Mononuclear cell (primary cell): ENCODE data around the gene SEC31B. TPM values are rescaled to one million over a fixed set of nuclear protein-coding genes. Genes with fewer than 3 reads are reported as not detected.

Experiments used
- H3K27me3 ChIP-seq: 2 replicates; pipeline ENCODE4 v1.6.0; 2011; ENCODE audit warnings: low read length, control low read depth; ENCODE audit not compliant: insufficient read depth
- H3K4me1 ChIP-seq: 2 replicates; pipeline ENCODE4 v1.5.1; 2011; ENCODE audit warnings: mild to moderate bottlenecking, low read length, control low read depth; ENCODE audit not compliant: insufficient read depth
- H3K4me3 ChIP-seq: 2 replicates; pipeline ENCODE4 v1.5.1; 2011; ENCODE audit warnings: mild to moderate bottlenecking, low read length, moderate library complexity
- H3K9me3 ChIP-seq: 2 replicates; pipeline ENCODE4 v1.5.1; 2011; ENCODE audit warnings: low read depth, mild to moderate bottlenecking, control low read depth, low read length
- total RNA-seq: library from RNA; depleted of rRNA; stranded (reverse); fragments of >200 nt; gene quantifications from one replicate; pipeline ENCODE4 v1.2.3, GENCODE V29; 2012

SEC31B gene
- total RNA-seq, 1 donor: 17.9 TPM

- peaks cover 11% of the 10 kb centered on the region for H3K4me1 ChIP-seq
- no peaks in the 10 kb centered on the region for H3K9me3 ChIP-seq
- H3K4me3 ChIP-seq: no peak overlapping the region
- H3K27me3 ChIP-seq: peaks cover 5% of the 10 kb centered on the region
These were observed 32.1 kb downstream of the SEC31B start for GRCh38 chr10:100487529-100487928.

GRCh38 chr10:100485801-100486495 lies 33.7 kb downstream of the SEC31B start:
- no peaks in the 10 kb centered on the region for H3K9me3 ChIP-seq
- peaks cover 23% of the 10 kb centered on the region for H3K4me1 ChIP-seq
- no peak overlapping the region for H3K4me3 ChIP-seq
- H3K27me3 ChIP-seq: peaks cover 13% of the 10 kb centered on the region

- H3K9me3 ChIP-seq: no peaks in the 10 kb centered on the region
- peaks cover 23% of the 10 kb centered on the region for H3K4me1 ChIP-seq
- H3K4me3 ChIP-seq: no peak overlapping the region
- peaks cover 19% of the 10 kb centered on the region for H3K27me3 ChIP-seq
These were observed 34.3 kb downstream of the SEC31B start for GRCh38 chr10:100485366-100485765.

- Histone ChIP-seq H3K27me3 (peaks cover 32% of the 10 kb centered on the region), H3K4me1 (peaks cover 23% of the 10 kb centered on the region), H3K4me3 (no peak overlapping the region), H3K9me3 (no peaks in the 10 kb centered on the region)
These were observed 35.6 kb downstream of the SEC31B start for GRCh38 chr10:100483876-100484666.

GRCh38 chr10:100482834-100483185 lies 36.9 kb downstream of the SEC31B start:
- peaks cover 23% of the 10 kb centered on the region for H3K4me1 ChIP-seq
- no peaks in the 10 kb centered on the region for H3K9me3 ChIP-seq
- H3K27me3 ChIP-seq: peaks cover 41% of the 10 kb centered on the region
- H3K4me3 ChIP-seq: no peak overlapping the region

DNA sequence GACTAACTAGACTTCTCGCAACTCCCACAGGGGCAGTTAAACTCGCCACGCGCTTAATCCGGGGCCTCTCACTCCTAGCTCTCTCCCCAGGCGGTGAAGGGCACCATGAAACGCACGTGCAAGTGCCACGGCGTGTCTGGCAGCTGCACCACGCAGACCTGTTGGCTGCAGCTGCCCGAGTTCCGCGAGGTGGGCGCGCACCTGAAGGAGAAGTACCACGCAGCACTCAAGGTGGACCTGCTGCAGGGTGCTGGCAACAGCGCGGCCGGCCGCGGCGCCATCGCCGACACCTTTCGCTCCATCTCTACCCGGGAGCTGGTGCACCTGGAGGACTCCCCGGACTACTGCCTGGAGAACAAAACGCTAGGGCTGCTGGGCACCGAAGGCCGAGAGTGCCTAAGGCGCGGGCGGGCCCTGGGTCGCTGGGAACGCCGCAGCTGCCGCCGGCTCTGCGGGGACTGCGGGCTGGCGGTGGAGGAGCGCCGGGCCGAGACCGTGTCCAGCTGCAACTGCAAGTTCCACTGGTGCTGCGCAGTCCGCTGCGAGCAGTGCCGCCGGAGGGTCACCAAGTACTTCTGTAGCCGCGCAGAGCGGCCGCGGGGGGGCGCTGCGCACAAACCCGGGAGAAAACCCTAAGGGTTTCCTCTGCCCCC lies 37.4 kb downstream of the SEC31B start:
- Histone ChIP-seq H3K27me3 (peaks cover 41% of the 10 kb centered on the region), H3K4me3 (peak overlapping the region; percentile 17), H3K9me3 (no peaks in the 10 kb centered on the region), H3K4me1 (peaks cover 23% of the 10 kb centered on the region)

DNA sequence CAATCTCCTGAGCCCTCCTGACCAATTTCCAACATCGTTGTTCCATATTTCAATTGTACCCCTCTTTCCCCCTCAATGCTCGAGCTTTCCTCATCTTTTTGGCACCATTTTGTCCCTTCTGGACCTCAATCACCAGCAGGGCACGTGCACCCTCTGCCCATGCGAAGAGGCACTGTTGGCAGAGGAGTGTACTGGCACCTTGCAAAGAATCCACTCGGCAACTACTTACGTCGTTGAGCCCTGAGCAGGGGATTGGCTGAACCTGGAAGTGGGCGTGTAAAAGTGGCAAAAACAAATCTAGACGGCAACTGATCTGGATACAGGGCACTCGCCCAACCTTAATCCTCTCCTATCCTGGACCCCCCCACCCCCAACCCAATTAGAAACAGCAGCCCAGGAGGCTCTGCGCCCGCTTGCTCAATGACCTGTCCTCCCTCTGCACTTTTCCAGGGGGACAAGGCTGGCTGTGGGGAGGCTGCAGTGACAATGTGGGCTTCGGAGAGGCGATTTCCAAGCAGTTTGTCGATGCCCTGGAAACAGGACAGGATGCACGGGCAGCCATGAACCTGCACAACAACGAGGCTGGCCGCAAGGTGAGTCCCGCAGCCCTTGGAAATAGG lies 38.1 kb downstream of the SEC31B start:
- Histone ChIP-seq H3K4me1 (peaks cover 23% of the 10 kb centered on the region), H3K4me3 (peak overlapping the region; percentile 17), H3K27me3 (peaks cover 41% of the 10 kb centered on the region), H3K9me3 (no peaks in the 10 kb centered on the region)

GRCh38 chr10:100480002-100480401 lies 39.7 kb downstream of the SEC31B start:
- Histone ChIP-seq H3K4me3 (no peak overlapping the region), H3K27me3 (peaks cover 41% of the 10 kb centered on the region), H3K4me1 (peaks cover 23% of the 10 kb centered on the region), H3K9me3 (no peaks in the 10 kb centered on the region)

- Histone ChIP-seq H3K4me3 (no peak overlapping the region), H3K9me3 (no peaks in the 10 kb centered on the region), H3K4me1 (peaks cover 23% of the 10 kb centered on the region), H3K27me3 (peaks cover 41% of the 10 kb centered on the region)
These were observed 40.6 kb downstream of the SEC31B start for GRCh38 chr10:100479037-100479436.

- Histone ChIP-seq H3K4me3 (no peak overlapping the region), H3K27me3 (peaks cover 40% of the 10 kb centered on the region), H3K9me3 (no peaks in the 10 kb centered on the region), H3K4me1 (peaks cover 17% of the 10 kb centered on the region)
These were observed 41.7 kb downstream of the SEC31B start for GRCh38 chr10:100477970-100478369.

- no peaks in the 10 kb centered on the region for H3K9me3 ChIP-seq
- H3K4me1 ChIP-seq: no peaks in the 10 kb centered on the region
- H3K4me3 ChIP-seq: no peak overlapping the region
- H3K27me3 ChIP-seq: no peaks in the 10 kb centered on the region
These were observed 49.3 kb downstream of the SEC31B start for GRCh38 chr10:100470367-100470766.

DNA sequence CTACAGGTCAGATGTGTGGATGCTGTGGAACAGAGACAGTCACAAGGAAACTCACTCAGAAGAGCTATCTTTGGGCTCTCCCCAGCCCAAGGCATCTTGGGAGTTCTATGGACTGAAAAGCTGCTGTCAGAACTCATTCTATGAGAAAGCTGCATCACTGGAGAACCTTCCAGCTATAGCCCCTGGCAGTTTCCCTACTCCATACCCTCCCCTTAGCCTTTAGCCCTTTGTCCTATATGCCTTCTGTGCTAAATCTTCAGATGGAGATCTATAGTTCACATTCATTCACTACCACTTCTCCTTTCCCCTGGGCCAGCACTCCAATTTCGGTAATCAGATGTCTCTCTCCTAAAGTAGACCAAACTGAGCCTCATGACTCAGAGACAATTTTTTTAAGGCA lies 49.9 kb downstream of the SEC31B start:
- no peaks in the 10 kb centered on the region for H3K4me1 ChIP-seq
- no peaks in the 10 kb centered on the region for H3K27me3 ChIP-seq
- H3K9me3 ChIP-seq: no peaks in the 10 kb centered on the region
- no peak overlapping the region for H3K4me3 ChIP-seq

- H3K4me1 ChIP-seq: no peaks in the 10 kb centered on the region
- H3K27me3 ChIP-seq: peaks cover 6% of the 10 kb centered on the region
- H3K9me3 ChIP-seq: no peaks in the 10 kb centered on the region
These were observed 50.7 kb downstream of the SEC31B start for GRCh38 chr10:100468978-100469377.

DNA sequence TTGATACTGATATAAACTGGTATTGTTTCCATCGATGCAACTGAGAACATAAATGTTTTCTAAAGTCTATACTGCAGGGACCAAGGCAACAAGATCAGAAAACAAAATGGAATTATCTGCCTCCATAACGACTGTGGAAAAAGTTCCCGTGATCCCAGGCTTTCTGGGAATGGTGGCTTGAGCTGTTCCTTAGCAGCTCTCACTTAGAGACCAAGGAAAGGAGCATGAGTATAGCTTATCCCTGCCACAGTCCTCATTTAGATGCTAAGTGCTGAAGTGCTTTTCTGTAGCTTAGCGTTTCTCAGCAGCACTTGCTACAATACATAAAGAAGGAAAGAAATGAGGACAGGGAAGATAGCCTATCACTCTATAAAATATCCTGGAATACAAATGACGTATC lies 51.3 kb downstream of the SEC31B start:
- Histone ChIP-seq H3K4me1 (no peaks in the 10 kb centered on the region), H3K4me3 (no peak overlapping the region), H3K9me3 (no peaks in the 10 kb centered on the region), H3K27me3 (peaks cover 10% of the 10 kb centered on the region)

More at GRCh38 chr10:100468978-100469377, 50.7 kb downstream of the SEC31B start:
- H3K4me3 ChIP-seq: no peak overlapping the region

DNA sequence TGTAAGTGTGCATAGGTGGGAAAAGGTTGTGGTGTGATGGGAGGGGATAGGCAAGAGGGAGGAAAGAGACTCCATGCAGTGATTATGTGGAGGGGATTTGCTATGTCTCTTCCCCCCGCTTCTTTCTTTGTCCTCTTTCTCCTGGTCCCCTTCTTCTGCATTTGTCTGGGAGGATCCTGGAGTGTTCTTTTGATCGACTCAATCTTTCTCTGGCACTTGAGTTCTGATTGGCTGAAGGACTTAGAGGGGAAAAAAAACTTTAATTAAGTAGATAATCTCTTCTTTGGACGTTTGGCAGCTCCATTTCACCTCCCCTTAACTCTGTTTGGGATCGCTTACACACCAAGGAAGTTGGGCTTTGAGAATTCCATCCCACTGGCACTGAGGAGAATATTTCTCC lies 57.0 kb downstream of the SEC31B start, which contains the start of gene WNT8B:
WNT8B (plus strand) TSS at position 301 of the 400 bp plus-strand sequence. CDS start 160 bp downstream, outside the sequence.
- H3K27me3 ChIP-seq: peaks cover 15% of the 10 kb centered on the region
- H3K4me3 ChIP-seq: no peak within 1 kb of the TSS
- H3K9me3 ChIP-seq: no peaks in the 10 kb centered on the region
- no peaks in the 10 kb centered on the region for H3K4me1 ChIP-seq
